ENCODE measurements around the gene SEPTIN1.
"Not testable (repeated sequence)": the region's sequence is repeated elsewhere in the genome, so short reads cannot be mapped to it uniquely, and the experiment has no call there.

The SEPTIN1 gene

DNA sequence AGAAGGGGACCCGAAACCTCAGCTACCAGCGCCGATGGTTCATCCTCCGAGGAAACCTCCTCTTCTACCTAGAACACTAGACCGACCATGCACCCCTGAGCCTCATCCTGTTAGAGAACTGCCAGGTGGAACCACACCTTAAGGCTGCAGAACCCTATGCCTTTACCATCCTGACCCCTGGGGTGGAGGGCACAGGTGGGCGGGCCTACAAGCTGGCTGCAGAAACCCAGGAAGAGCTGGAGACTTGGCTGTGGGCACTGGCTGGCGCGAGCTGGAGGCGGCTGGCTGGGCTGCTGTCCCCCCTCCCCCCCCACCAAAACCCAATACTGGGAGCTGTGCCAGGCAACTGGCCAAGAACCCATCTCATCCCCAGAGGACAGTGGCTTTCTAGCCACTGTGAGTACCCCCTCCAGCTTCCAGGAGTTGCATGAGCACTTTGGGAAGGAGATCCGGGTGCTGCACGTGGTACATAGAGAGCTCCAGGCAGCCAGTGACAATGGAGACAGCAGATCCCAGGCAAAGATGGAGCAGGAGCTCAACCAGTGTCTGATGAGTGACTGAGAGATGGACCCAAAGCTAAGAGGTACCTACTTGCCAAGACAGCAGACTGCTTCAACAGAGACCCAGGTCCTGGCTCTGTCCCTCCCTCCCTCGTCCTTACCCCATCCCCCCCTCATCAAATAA, 25.8 kb downstream of the SEPTIN1 start:
- DNase-seq = no peak

DNA sequence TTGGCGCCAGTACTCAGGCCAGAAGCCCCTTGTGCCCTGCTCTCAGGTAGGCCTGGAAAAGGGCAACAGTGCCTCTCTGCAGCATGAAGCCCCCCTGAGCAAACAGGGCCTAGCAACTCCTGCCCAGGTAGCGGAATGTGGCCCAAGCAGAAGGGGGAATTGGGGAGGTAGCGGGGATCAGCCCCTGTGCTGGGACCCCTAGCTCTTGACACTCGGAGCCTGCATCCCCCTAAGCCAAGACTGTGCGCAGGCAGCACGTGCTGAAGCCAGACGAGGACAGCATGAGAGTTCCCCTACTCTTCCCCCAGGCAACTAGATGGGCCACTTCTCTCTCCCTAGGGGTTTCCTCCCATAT, 26.4 kb downstream of the SEPTIN1 start:
- no peak for DNase-seq

DNA sequence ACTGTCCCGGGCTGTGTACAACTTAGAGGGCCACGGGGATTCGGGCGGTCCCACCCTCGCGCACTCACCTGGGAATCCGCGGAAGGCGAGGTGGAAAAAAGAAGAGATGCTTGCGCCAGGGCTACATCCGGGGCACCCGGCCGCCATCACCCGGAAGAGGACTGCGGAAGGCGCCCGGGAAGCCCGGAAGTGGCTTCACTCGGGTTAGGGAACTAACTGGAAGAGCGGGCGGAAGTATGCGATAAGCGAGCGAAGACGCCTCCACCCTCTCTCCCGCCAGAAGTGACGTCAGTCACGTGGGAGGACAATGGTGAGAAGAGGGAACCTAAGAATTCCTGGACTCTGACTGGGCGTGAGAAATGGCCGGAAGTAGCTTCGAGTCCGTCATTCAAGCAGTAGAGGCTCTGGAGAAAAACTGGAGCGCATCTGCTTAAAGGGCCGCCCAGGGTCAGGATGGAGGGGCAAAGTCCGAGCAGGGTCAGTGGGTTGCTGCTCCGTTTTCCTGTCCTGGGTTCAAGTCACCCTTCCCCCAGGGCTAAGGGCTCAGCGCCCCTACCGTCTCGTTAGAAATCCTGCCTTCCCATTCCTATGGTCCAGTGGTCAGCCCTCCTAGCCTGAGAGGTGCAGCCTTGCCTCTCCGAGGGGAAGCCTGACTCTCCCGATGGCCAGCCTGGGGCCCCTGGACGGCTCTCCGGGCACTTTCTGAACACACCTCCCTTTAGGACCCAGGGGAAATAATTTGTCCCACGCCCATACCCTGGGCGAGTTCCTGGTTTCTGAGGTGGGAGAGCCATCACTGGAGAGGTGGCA, 27.0 kb downstream of the SEPTIN1 start, which contains the start of gene CD2BP2:
Gene CD2BP2 (minus strand): TSS at position 165 of the 810 bp plus-strand sequence. CDS start 627 bp downstream, outside the sequence.
- DNase-seq = peak; percentile 95

DNA sequence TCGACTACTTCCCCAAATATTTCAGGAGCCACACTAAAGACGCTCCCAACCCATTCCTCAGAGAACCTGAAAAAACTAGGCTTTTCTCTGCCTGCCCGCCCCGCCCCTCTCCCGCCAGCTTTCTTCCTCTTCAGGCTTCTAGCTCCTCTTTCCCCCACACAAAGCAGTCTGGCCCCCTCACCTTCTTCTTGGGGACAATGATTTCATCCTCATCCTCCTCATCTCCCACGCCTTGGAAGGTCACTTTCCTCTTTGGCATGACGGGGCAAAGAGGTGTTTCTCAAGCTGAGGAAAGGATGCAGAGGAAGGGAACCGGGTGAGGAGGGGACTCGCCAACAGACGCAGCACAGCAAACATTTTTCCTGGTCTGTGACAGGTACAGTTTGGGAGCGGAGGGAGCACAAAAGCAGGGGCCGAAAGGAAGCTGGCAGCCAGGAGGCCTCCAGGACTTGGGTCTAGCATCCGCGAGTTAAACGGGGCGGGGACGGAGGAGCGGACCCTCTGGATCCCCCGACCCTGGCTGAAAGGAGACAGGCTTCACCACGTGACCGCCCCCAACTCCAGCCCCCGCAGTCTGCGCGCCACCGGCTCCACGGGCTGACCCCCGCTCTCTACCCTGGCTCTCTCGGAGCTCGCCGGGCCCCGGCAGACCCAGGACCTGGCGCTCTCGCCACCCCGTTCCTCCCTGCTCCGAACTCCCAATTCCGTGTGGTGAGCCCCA, 27.8 kb downstream of the SEPTIN1 start:
- DNase-seq = peak; percentile 64

DNA sequence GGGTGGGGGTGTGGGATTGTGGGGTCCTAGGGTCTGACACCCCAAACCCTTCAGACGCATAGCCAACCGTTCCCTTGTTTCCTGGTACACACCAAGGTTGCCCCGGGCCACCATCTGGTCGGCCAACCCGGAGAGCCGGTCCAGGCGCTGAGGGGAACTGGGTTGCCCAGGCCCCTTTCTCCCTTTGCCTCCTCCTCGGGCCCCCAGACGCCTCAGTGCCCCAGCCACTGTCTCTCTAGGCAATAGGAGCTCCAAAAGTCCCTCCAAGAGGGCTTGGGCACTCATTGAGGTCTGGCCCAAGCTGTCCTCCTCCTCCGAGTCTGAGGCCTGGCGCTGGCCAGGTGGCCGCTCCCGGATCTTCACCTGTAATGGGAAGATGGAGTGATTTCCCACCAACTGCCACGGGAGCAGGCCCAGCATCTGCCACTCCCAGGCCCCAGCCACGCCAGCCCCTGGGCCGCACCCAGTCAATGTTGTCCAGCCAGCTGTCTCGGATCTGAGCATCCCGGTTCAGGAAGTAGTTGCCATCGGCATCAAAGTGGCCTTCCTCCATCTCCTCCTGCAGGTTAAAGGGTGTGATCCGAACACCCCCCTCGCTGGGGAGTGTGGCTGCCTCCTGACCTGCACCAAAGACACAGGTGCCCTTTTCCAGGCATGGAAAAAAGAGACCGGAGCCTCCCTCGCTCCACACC, 28.8 kb downstream of the SEPTIN1 start:
- peak; percentile 61 for DNase-seq

DNA sequence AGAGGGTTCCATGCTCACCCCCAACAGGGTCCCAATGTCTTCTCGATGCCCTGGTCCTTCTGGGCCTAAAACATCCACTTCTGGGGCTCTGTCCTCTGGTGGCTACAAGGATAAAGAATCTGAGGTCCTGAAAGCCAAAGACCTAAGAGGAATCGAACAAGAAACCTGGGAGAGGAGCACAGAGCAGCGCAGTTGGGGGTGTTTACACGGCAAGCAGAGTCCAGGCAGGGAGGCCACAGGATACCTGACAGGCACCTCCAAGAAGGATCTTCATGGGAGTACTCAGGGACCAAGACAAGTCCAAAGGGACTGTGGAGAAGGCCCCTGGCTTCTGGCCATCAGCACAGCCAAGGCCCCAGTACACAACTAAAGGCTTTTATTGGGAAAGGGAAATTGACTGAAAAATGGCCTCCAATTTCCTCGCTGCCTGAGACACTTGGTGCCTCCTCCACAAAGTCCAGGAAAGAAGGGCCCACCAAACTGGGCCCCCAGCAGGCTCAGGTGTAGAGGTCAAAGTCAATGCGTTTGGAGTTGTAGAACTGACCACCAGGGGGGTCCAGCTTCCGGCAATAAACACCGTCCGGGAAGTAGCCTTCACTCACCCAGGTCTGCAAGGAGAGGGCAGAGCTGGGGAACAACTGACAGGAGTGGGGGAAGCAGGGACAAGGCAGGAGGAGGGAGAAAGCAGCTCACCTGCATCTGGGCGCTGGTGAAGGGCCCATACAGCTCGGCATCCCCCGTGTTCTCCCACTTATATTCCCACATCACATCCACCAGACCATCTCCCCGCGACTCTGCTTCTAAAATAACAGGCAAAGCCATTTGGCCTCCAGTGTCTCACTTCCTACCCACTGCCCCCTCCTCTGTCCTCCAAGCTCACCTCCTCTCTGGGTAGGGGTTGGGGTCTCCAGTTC, 29.6 kb downstream of the SEPTIN1 start:
- DNase-seq = peak; percentile 47

DNA sequence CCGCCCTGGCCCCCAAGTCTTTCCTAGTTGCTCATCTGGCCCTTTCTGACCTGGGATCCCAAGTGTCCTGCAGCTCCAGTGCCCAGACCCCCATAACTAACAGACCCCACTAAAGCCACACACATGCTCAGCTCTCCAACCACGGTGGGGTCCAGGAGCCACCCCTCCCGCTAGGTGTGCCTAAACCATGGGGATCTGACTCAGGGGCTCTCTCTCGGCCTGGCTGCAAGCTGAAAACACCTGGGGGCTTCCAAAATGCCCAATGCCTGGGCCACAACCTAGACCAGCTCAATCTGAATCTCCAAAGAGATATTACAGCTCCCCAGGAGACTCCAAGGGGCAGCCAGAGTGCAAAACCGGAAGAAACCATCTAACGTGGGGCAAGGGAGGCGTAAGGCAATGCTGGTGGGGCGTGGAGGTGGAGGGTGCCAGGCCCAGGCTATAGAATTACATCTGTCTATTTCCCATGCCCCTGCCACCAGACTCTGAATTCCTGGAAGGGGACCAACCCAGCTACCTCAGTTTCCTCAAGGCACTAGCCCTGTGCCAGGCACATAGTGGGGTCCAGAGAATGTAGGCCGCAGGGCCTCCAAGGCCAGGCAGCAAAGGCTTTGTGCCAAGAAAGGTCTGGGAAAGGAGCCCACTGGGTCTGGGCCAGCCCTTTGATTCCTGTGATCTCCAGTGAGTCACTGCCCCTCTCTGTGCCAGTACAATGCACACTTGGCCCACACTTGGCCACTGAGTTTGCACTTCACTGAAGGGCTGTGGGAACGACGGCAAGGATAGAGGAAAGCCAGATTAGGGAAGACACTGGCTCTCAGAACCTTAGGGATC, 30.6 kb downstream of the SEPTIN1 start:
- DNase-seq = peak; percentile 57

DNA sequence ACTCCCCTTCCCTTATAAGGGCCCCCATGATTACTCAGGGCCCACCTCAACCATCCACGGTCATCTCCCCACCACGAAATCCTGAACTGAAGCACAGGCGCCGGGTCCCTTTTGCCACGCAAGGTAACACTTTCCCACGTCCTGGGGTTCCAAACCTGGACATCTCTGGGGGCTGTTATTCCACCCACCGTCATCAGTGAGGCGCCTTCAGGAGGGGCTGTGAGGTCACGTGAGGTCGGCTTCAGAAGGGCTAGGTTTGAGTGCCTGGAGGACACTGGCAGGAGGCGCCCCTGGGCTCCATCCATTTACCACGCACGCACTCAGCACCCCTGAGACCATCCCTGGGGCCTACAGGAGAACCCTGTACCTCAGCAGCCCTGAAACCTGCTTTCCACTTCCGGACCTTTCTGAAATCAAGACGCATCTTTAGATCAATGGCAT, 31.3 kb downstream of the SEPTIN1 start:
- peak; percentile 58 for DNase-seq

DNA sequence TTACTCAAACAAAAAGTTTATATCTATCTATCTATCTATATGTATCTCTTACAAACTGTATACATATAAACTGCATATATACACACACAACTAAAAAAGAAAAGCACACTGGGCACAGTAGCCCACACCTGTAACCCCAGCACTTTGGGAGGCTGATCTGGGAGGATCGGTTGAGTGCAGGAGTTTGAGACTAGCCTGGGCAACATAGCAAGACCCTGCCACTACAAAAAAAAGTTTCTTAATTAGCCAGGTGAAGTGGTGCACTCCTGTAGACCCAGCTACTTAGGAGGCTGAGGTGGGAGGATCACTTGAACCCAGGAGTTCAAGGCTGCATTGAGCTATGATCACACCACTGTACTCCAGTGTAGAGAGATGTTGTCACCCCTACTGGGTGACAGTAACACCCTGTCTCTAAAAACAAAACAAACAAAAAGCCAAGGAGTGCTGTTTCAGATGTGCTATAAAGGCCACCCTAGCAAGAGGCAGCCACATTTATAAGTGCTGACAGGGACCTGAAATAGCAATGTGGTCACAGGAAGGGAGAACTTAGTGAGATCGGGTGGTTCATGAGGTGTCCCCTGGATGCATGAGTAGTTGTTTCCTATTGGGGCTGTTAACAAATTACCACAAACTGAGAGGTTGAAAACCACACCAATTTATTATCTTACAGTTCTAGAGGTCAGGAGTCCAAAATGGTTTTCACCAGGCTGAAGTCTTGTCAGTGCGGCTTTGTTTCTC, 32.1 kb downstream of the SEPTIN1 start:
- DNase-seq = peak; percentile 31

DNA sequence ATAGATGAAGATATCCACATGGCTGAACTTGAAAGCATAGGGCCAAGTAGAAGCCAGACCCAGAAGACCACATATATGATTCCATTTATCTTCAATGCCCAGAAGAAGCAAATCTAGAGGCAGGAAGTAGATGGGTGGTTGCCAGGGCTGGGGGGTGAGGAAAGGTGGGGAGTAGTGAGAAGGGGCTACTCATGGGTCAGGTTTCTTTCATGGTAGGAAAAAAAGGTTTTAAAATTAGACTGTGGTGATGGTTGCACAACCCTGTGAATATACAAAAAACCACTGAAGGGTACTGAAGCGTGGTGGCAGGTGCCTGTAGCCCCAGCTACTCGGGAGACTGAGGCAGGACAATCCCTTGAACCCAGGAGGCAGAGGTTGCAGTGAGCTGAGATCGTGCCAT, 32.7 kb downstream of the SEPTIN1 start:
- DNase-seq = no peak

DNA sequence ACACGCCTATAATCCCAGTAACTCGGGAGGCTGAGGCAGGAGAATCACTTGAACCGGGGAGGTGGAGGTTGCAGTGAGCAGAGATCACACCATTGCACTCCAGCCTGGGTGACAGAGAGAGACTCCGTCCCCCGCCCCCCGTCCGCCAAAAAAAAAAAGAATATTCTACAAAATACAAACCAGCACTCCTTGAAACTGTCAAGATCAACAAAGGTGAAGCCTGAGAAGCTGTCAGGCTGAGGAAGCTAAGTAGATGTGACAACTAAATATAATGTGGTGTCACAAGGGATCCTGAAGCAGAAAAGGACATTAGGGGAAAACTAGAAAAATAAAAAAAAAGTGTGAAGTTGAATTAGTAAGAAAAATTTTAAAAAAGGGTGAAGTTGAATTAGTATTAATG, 33.4 kb downstream of the SEPTIN1 start:
- DNase-seq = no peak

DNA sequence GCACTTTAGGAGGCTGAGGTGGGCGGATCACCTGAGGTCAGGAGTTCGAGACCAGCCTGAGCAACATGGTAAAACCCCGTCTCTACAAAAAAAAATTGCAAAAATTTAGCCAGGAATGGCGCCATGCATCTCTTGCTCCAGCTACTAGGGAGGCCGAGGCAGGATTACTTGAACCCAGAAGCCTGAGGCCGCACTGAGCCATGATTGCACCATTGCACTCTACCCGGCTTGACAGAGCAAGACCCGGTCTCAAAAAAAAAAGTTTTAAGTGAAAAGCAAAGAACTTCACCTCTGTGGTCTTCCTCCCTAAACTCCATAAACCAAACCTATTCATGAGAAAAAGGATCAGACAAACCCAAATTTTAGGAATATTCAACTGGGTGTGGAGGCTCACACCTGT, 34.2 kb downstream of the SEPTIN1 start:
- no peak for DNase-seq

DNA sequence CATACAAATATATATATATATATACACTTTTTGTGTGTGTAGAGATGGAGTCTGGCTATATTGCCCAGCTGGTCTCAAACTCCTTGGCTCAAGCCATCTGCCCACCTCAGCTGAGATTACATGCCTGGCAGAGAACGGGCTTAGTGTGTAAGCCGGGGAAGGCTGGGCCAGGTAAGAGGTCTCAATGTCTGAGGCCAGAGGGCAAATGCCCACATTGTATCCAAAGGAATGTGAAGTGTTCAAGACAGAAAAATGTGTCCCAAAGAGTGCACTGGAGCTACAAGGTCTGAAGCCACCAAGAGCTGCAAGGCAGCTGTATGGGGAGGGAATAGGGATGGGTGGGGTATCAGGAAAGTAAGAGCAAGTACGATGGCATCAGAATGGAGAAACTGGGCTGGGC, 36.1 kb downstream of the SEPTIN1 start:
- no peak for DNase-seq

DNA sequence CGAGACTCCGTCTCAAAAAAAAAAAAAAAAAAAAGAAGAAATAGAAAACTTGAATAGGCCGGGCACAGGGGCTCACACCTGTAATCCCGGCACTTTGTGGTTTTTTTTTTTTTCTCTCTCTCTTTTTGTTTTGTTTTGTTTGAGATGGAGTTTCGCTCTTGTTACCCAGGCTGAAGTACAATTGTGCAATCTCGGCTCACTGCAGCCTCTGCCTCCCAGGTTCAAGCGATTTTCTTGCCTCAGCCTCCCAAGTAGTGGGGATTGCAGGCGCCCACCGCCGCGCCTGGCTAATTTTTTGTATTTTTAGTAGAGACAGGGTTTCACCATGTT, 38.9 kb downstream of the SEPTIN1 start:
- not testable (repeated sequence) for DNase-seq

DNA sequence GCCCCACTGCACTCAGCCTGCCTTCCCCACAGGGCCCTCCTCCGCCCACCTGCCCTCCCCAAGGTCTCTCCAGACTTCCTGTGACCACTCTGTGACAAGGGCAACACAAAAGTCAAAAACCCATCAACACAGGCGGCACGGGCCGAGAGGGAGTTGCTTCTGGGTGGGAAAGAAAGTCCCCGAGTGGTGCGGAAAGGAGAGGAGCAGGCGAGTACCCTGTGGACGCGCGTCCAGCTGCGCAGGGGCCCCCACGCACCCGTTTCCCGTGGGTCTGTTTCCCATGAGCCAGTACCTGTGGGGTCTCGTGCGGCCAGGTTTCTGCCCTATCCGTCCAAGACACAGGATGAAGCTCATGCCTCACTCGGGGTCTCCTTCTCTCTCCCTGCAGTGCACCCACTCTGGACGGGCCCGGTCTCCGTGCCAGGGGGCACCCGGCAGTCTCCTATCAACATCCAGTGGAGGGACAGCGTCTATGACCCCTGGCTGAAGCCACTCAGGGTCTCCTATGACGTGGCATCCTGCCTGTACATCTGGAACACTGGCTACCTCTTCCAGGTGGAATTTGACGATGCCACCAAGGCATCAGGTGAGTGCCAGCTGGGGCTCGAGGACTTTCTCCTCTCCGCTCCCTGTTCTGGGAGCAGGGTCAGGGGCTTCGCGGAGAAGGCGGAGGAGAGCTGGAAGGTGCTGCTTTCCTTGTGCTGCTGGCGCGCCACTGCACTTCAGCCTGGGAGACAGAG, 39.4 kb downstream of the SEPTIN1 start:
- peak; percentile 47 for DNase-seq

DNA sequence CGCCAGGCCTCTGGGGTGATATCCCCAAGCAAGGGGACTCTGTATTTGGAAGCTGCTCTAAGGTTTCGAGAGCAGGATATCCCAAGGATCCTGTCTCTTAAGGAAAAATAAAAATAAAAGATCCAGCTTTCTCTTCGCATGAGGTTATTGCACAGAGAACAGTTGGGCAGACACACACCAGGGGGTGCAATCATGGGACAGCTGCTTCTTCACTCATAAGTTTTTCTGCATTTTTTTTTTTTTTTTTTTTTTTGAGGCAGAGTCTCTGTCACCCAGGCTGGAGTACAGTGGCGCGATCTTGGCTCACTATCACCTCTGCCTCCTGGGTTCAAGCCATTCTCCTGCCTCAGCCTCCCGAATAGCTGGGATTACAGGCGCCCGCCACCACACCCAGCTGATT, 40.4 kb downstream of the SEPTIN1 start:
- DNase-seq = peak; percentile 42

DNA sequence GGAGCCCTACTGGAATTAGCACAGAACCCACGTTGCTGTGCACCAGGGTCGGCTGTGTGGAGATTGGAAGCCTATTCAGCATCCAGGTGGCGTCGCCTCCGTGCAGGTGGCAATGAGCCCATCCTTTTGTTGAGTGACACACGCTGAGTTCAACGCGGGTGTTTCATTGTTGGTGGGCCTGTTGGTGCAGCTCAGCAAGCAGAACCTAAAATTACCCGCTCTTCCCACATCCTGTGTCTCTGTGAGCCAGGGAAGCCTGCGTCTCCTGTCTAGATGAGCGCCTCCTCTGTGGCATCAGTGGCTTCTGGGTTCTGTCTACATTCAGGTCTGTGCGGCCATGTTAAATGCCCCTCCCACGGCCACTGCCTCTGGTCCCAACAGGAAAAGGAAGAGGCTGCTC, 41.7 kb downstream of the SEPTIN1 start:
- DNase-seq = peak; percentile 42

DNA sequence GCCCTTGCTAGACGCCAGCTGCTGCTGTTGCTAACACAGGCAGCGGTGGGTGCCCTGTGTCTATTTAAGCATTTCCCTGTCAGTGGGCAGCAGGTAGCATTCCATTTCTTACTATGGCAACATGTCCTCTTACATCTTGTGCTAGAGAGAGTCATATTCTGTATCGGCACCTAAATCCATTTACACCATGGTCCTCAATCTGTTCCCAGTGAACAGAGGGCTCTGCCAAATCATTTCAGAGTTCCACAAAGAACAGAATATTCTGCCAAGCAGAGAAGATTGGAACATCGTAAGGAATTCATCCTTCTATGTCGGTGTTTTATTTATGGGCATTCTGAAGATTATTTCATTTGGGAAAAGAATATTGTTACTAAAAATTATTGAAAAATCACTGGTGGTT, 43.6 kb downstream of the SEPTIN1 start:
- not testable (repeated sequence) for DNase-seq

DNA sequence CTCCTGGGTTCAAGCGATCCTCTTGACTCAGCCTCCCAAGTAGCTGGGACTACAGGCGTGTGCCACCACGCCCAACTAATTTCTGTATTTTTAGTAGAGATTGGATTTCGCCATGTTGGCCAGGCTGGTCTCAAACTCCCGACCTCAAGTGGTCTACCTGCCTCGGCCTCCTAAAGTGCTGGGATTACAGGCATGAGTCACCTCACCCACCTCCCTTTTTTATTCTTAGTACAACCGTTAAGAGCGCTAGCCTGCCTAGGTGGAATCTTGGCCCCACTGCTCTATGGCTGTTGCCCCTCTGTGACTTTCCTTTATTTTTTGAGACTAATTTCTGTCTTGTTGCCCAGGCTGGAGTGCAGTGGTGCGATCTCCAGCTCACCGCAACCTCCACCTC, 44.4 kb downstream of the SEPTIN1 start:
- DNase-seq = not testable (repeated sequence)
